Common myeloid progenitor, CD34-positive (primary cell): ENCODE measurements around the gene EMP3.

Source experiments
- CTCF ChIA-PET: fragments of 350-600 bp; sonication (Branson Sonifier 250); formaldehyde crosslinking; loops from one replicate; lab custom pipeline; 2021; ENCODE audit warnings: antibody characterized with exemption; lab: Charles Lee
- POLR2A ChIA-PET: fragments of 350-600 bp; sonication (Branson Sonifier 250); formaldehyde crosslinking; loops from one replicate; lab custom pipeline; 2021; ENCODE audit warnings: antibody characterized with exemption; lab: Charles Lee
- DNase-seq, 3 donors: peaks; one replicate each; pipeline versions ENCODE4 v3.0.0 to v3.0.0-alpha.2; 2013
- H3K27ac ChIP-seq, 2 experiments: 1 replicate in 1 of 2; 2 replicates in 1 of 2; pipeline ENCODE4 v1.7.0; 2013; ENCODE audit warnings: inconsistent platforms in 2 of 2, low read length in 2 of 2, mild to moderate bottlenecking in 2 of 2, low read depth in 1 of 2, moderate library complexity in 1 of 2; ENCODE audit not compliant: severe bottlenecking in 2 of 2, insufficient read depth in 1 of 2, poor library complexity in 1 of 2
- H3K27me3 ChIP-seq, 5 experiments: replicated peaks in 2 of 5; 1 replicate in 3 of 5; 2 replicates in 2 of 5; pipeline versions ENCODE4 v1.6.1 to v1.7.0; 2013; ENCODE audit warnings: low read length in 4 of 5, mild to moderate bottlenecking in 2 of 5, moderate library complexity in 2 of 5, inconsistent platforms in 1 of 5; ENCODE audit not compliant: insufficient read depth in 5 of 5, control insufficient read depth in 4 of 5
- H3K36me3 ChIP-seq, 4 experiments: 1 replicate in 2 of 4; 2 replicates in 2 of 4; pipeline versions ENCODE4 v1.6.1 to v1.7.0; 2013; ENCODE audit warnings: low read length in 3 of 4, control low read depth in 1 of 4, mild to moderate bottlenecking in 1 of 4; ENCODE audit not compliant: control insufficient read depth in 4 of 4, insufficient read depth in 4 of 4
- H3K4me1 ChIP-seq, 4 experiments: 1 replicate in 3 of 4; 2 replicates in 1 of 4; pipeline versions ENCODE4 v1.6.1 to v1.7.1; 2013; ENCODE audit warnings: low read length in 3 of 4, mild to moderate bottlenecking in 3 of 4, control low read depth in 1 of 4, inconsistent platforms in 1 of 4, moderate library complexity in 1 of 4; ENCODE audit not compliant: control insufficient read depth in 4 of 4, insufficient read depth in 4 of 4; ENCODE audit errors: control extremely low read depth in 1 of 4
- H3K4me3 ChIP-seq, 7 experiments: 1 replicate in 4 of 7; 2 replicates in 3 of 7; pipeline versions ENCODE4 v1.5.1 to v1.7.0; 2013; ENCODE audit warnings: mild to moderate bottlenecking in 7 of 7, low read length in 6 of 7, moderate library complexity in 6 of 7, inconsistent platforms in 2 of 7, low read depth in 2 of 7, control low read depth in 1 of 7; ENCODE audit not compliant: insufficient read depth in 4 of 7, control insufficient read depth in 1 of 7; ENCODE audit errors: extremely low read depth in 1 of 7
- H3K9me3 ChIP-seq, 5 experiments: 1 replicate in 4 of 5; 2 replicates in 1 of 5; pipeline versions ENCODE4 v1.6.1 to v1.7.1; 2013; ENCODE audit warnings: low read length in 4 of 5, mild to moderate bottlenecking in 2 of 5, inconsistent platforms in 1 of 5, low read depth in 1 of 5, moderate library complexity in 1 of 5; ENCODE audit not compliant: control insufficient read depth in 4 of 5, insufficient read depth in 2 of 5; ENCODE audit errors: control extremely low read depth in 1 of 5
- whole genome bisulfite sequencing: methylation state at CpG from one replicate; pipeline ENCODE4 v1.1.5; 2013; ENCODE audit not compliant: insufficient coverage; 5-methylcytosine and 5-hydroxymethylcytosine counted together

Gene EMP3

DNA sequence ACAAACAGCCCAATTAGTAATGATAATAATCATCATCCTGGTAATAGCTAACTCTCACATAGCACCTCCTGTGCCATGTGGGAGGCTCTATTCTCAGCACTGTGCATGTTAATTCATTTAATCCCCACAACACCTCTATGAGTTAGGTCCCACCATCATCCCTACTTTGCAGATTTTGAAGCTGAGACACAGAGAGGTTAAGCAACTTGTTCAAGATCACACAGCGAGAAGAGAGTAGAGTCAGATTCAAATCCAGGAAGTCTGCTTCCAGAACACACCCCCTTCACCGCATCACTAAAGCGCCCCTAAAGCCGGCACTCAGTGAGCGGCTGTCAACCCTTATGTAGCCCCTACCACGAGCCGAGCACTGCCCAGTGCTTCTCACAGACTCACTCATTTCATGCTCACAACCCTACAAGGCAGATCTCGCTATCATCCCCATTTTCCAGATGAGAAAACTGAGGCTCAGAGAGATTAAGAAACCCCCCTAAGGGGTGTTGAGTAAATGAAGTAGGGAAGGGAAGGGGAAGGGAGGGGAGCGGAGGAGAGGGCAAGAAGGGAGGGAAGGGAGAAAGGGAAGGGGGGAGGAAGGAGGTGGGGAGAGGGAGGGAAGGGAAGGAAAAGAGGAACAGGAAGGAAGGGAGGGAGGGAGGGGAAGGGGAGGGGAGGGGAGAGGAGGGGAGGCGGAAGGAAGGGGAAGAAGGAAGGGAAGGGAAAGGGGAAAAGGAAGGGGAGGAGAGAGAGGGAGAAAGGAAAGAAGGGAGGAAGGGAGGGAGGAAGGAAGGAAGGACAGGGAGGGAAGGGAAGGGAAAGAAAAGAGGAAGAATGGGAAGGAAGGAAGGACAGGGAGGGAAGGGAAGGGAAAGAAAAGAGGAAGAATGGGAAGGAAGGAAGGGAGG lies 16.4 kb downstream of the EMP3 start:
- WGBS = 100% methylated on average over 5 of the region's 10 CpGs
- no peaks in the 10 kb centered on the region for H3K4me1 ChIP-seq
- ChIA-PET POLR2A (no interaction called here), CTCF (interaction anchor here (1.0 to 13.0 kb wide), 4 partner anchors 9 to 33 kb away, joined by 3 to 286 read pairs (median 6); partner anchors contain the start of gene EMP3)
- H3K9me3 ChIP-seq = no peaks in the 10 kb centered on the region
- H3K36me3 ChIP-seq = peaks cover 0 to 5% (median 2%) of the 10 kb centered on the region in 4 experiments
- H3K27me3 ChIP-seq = no peaks in the 10 kb centered on the region
- no peak overlapping the region for H3K27ac ChIP-seq
- no peak for DNase-seq
- H3K4me3 ChIP-seq = no peak overlapping the region

- ChIA-PET CTCF (interaction anchor here (1.0 kb wide), 1 partner anchor 9 kb away, joined by 3 read pairs; no protein-coding TSS in a partner anchor), POLR2A (no interaction called here)
- no peak overlapping the region for H3K27ac ChIP-seq
- H3K27me3 ChIP-seq = no peaks in the 10 kb centered on the region
- peaks cover 0 to 5% (median 2%) of the 10 kb centered on the region in 4 experiments for H3K36me3 ChIP-seq
- no peak overlapping the region for H3K4me3 ChIP-seq
- H3K4me1 ChIP-seq = no peaks in the 10 kb centered on the region
- 98% methylated on average over 20 of the region's 20 CpGs for WGBS
- DNase-seq = no peak
- H3K9me3 ChIP-seq = no peaks in the 10 kb centered on the region
These were observed 17.0 kb downstream of the EMP3 start for GRCh38 chr19:48342414-48342738.

GRCh38 chr19:48342841-48343540 lies 17.6 kb downstream of the EMP3 start:
- 98% methylated on average over 21 of the region's 23 CpGs for WGBS
- Histone ChIP-seq H3K36me3 (peaks cover 0 to 5% (median 2%) of the 10 kb centered on the region in 4 experiments), H3K27me3 (no peaks in the 10 kb centered on the region), H3K9me3 (no peaks in the 10 kb centered on the region), H3K4me1 (no peaks in the 10 kb centered on the region), H3K4me3 (no peak overlapping the region), H3K27ac (no peak overlapping the region)
- POLR2A ChIA-PET = no interaction called here
- CTCF ChIA-PET = interaction anchor here (0.7 to 1.0 kb wide), 2 partner anchors 8 to 12 kb away, joined by 3 read pairs; no protein-coding TSS in a partner anchor
- no peak for DNase-seq

DNA sequence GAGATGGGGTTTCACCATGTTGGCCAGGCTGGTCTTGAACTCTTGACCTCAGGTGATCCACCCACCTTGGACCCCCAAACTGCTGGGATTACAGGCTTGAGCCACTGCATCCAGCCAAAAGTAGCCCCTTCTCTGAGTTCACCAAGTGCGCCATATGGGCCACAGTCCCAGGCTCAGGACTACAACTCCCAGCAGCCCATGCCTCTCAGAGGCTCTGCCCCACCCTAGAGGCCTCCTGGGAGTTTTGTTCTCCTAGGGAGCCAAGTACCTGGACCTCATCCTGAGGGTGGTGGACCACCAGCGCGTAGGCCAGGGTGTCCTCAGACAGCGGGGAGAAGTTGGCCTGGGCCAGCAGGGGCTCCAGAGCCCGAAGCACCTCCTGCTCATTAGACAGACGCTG lies 19.5 kb downstream of the EMP3 start:
- no peak for DNase-seq
- WGBS = 95% methylated on average over 5 of the region's 6 CpGs
- H3K9me3 ChIP-seq = no peaks in the 10 kb centered on the region
- no peak overlapping the region for H3K27ac ChIP-seq
- no peaks in the 10 kb centered on the region for H3K4me1 ChIP-seq
- no peak overlapping the region for H3K4me3 ChIP-seq
- no peaks in the 10 kb centered on the region for H3K27me3 ChIP-seq
- POLR2A ChIA-PET = no interaction called here
- H3K36me3 ChIP-seq = peaks cover 0 to 5% (median 2%) of the 10 kb centered on the region in 4 experiments
- CTCF ChIA-PET = no interaction called here

DNA sequence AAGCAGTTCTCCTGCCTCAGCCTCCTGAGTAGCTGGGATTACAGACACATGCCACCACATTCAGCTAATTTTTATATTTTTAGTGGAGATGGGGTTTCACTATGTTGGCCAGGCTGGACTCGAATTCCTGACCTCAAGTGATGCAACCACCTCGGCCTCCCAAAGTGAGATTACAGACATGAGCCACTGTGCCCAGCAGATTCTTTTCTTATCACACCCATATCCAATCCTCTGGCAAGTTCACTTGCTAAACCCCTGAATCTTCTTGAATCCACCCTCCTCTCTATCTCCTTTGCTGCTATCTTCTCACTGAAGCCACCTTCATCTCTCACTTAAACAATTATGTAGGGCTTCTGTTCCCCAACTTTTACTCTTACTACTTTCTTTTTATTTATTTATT lies 20.8 kb downstream of the EMP3 start:
- Histone ChIP-seq H3K9me3 (no peaks in the 10 kb centered on the region), H3K4me1 (no peaks in the 10 kb centered on the region), H3K27me3 (no peaks in the 10 kb centered on the region), H3K4me3 (no peak overlapping the region), H3K36me3 (peaks cover 0 to 5% (median 2%) of the 10 kb centered on the region in 4 experiments), H3K27ac (no peak overlapping the region)
- no peak for DNase-seq
- ChIA-PET POLR2A (no interaction called here), CTCF (interaction anchor here (1.0 to 3.3 kb wide), 4 partner anchors 8 to 238 kb away, joined by 3 to 22 read pairs (median 4); no protein-coding TSS in a partner anchor)
- WGBS = 100% methylated on average over 1 of the region's 2 CpGs

- ChIA-PET CTCF (interaction anchor here (1.0 to 3.3 kb wide), 4 partner anchors 9 to 262 kb away, joined by 3 to 22 read pairs (median 4); no protein-coding TSS in a partner anchor), POLR2A (no interaction called here)
- WGBS = 90% methylated on average over 5 of the region's 5 CpGs
These were observed 22.7 kb downstream of the EMP3 start for GRCh38 chr19:48348045-48348444.

More at GRCh38 chr19:48348045-48348444, 22.7 kb downstream of the EMP3 start:
- Histone ChIP-seq H3K4me3 (no peak overlapping the region), H3K27me3 (no peaks in the 10 kb centered on the region), H3K9me3 (no peaks in the 10 kb centered on the region), H3K36me3 (no peaks in the 10 kb centered on the region), H3K27ac (no peak overlapping the region), H3K4me1 (no peaks in the 10 kb centered on the region)
- DNase-seq = no peak
